CD4-positive, alpha-beta T cell treated with Interleukin-6 at 100 ng/mL for 8 hours (primary cell): ENCODE results near the gene ZFAND2B.

Experiments
- DNase-seq: peaks from one replicate; pipeline ENCODE4 v3.0.0-alpha.2; 2020; ENCODE audit warnings: mixed read lengths, low spot score

The ZFAND2B gene

GRCh38 chr2:219206328-219207133 is at the start of gene ZFAND2B:
TSS of gene ZFAND2B (plus strand) at chr2:219206782. CDS start at chr2:219206988, 206 bp downstream.
- DNase-seq = peak; percentile 94

GRCh38 chr2:219157396-219157795 is 49.2 kb upstream of the ZFAND2B start:
- no peak for DNase-seq

- no peak for DNase-seq
Measured at GRCh38 chr2:219158025-219158424, 48.6 kb upstream of the ZFAND2B start.

GRCh38 chr2:219158586-219158985 is 48.0 kb upstream of the ZFAND2B start:
- no peak for DNase-seq

GRCh38 chr2:219159771-219160185 is 46.8 kb upstream of the ZFAND2B start:
- DNase-seq = no peak

- DNase-seq = peak; percentile 92
Measured at GRCh38 chr2:219160186-219161017, 46.2 kb upstream of the ZFAND2B start, which contains the start of gene NHEJ1. TSS of gene NHEJ1 (minus strand) at chr2:219160815. CDS start at chr2:219158362, 2,453 bp downstream.

- no peak for DNase-seq
Measured at GRCh38 chr2:219161097-219161496, 45.5 kb upstream of the ZFAND2B start.

- DNase-seq = no peak
Measured at GRCh38 chr2:219163156-219163555, 43.4 kb upstream of the ZFAND2B start.

GRCh38 chr2:219165058-219165911 is 41.3 kb upstream of the ZFAND2B start:
- no peak for DNase-seq

GRCh38 chr2:219167997-219168396 is 38.6 kb upstream of the ZFAND2B start:
- no peak for DNase-seq

GRCh38 chr2:219168526-219168925 is 38.1 kb upstream of the ZFAND2B start:
- no peak for DNase-seq

GRCh38 chr2:219168932-219169331 is 37.6 kb upstream of the ZFAND2B start:
- no peak for DNase-seq

- no peak for DNase-seq
Measured at GRCh38 chr2:219169930-219170654, 36.5 kb upstream of the ZFAND2B start, which contains the start of gene SLC23A3. TSS of gene SLC23A3 (minus strand) at chr2:219170029. CDS start at chr2:219169984, 45 bp downstream.

GRCh38 chr2:219171231-219171651 is 35.3 kb upstream of the ZFAND2B start:
- DNase-seq = peak; percentile 51

- no peak for DNase-seq
Measured at GRCh38 chr2:219172231-219173154, 34.1 kb upstream of the ZFAND2B start.

- DNase-seq = no peak
Measured at GRCh38 chr2:219173176-219173575, 33.4 kb upstream of the ZFAND2B start.

GRCh38 chr2:219174146-219174545 is 32.4 kb upstream of the ZFAND2B start:
- DNase-seq = no peak

- no peak for DNase-seq
Measured at GRCh38 chr2:219174801-219175200, 31.8 kb upstream of the ZFAND2B start.

- no peak for DNase-seq
Measured at GRCh38 chr2:219175486-219175885, 31.1 kb upstream of the ZFAND2B start.
